BLaER1 treated with 17β-estradiol and CSF1 and Interleukin-3, amounts not matched to agents 10 nM and 100 nM (cell line): ENCODE results near the gene RALGAPA2.

Experiments used
- H3K27ac ChIP-seq, 11 experiments: shearing (Covaris generic); formaldehyde crosslinking; 2 replicates each; pipeline ENCODE4 v1.8.1; 2022
- H3K27me3 ChIP-seq, 11 experiments: shearing (Covaris generic); formaldehyde crosslinking; 2 replicates each; pipeline ENCODE4 v1.8.1; 2022
- H3K36me3 ChIP-seq, 11 experiments: shearing (Covaris generic); formaldehyde crosslinking; 2 replicates each; pipeline ENCODE4 v1.8.1; 2022
- H3K4me1 ChIP-seq, 10 experiments: shearing (Covaris generic); formaldehyde crosslinking; 2 replicates each; pipeline ENCODE4 v1.8.1; 2022
- H3K4me2 ChIP-seq, 11 experiments: shearing (Covaris generic); formaldehyde crosslinking; 2 replicates each; pipeline ENCODE4 v1.8.1; 2022
- H3K4me3 ChIP-seq, 10 experiments: shearing (Covaris generic); formaldehyde crosslinking; 2 replicates each; pipeline ENCODE4 v1.8.1; 2022
- H3K9ac ChIP-seq, 11 experiments: shearing (Covaris generic); formaldehyde crosslinking; 2 replicates each; pipeline ENCODE4 v1.8.1; 2022
- H3K9me3 ChIP-seq, 11 experiments: shearing (Covaris generic); formaldehyde crosslinking; replicated peaks in 1 of 11; 2 replicates each; pipeline ENCODE4 v1.8.1; 2022
- H4K20me1 ChIP-seq, 11 experiments: shearing (Covaris generic); formaldehyde crosslinking; 2 replicates each; pipeline ENCODE4 v1.8.1; 2022
- Cebpa-rat ChIP-seq, 11 experiments: shearing (Covaris generic); IDR thresholded peaks; 2 replicates each; pipeline ENCODE4 v1.8.1; 2022

The RALGAPA2 gene

GRCh38 chr20:20472684-20473274 is 239.7 kb downstream of the RALGAPA2 start:
- H3K9ac ChIP-seq, result no peak overlapping the region
- peaks cover 0 to 4% (median 0%) of the 10 kb centered on the region in 11 experiments; a peak in 1 of 22 replicates for H3K9me3 ChIP-seq
- peaks cover 0 to 11% (median 9%) of the 10 kb centered on the region in 10 experiments; a peak in 17 of 20 replicates for H3K4me1 ChIP-seq
- H3K27ac ChIP-seq, result no peak overlapping the region
- H3K4me3 ChIP-seq, result no peak overlapping the region
- H3K27me3 ChIP-seq, result peaks cover 13 to 27% (median 26%) of the 10 kb centered on the region in 11 experiments; a peak in 20 of 22 replicates
- no peak for TF ChIP-seq Cebpa-rat (IDR thresholded peaks at IDR 0.05)
- no peaks in the 10 kb centered on the region; a peak in 1 of 22 replicates for H4K20me1 ChIP-seq
- H3K36me3 ChIP-seq, result peaks cover 0 to 58% (median 12%) of the 10 kb centered on the region in 11 experiments; a peak in 14 of 22 replicates
- H3K4me2 ChIP-seq, result no peak overlapping the region

GRCh38 chr20:20466341-20466879 is 246.0 kb downstream of the RALGAPA2 start:
- Histone ChIP-seq H3K27ac (peak overlapping the region in 10 of 11 experiments; percentile 15 to 81 (median 70); a peak in 18 of 22 replicates), H3K9me3 (peaks cover 0 to 4% (median 0%) of the 10 kb centered on the region in 11 experiments; a peak in 1 of 22 replicates), H4K20me1 (peaks cover 0 to 16% (median 8%) of the 10 kb centered on the region in 11 experiments; a peak in 11 of 22 replicates), H3K36me3 (peaks cover 0 to 29% (median 6%) of the 10 kb centered on the region in 11 experiments; a peak in 11 of 22 replicates), H3K4me2 (peak overlapping the region; percentile 52 to 99 (median 94)), H3K9ac (peak overlapping the region in 8 of 11 experiments; percentile 22 to 63 (median 48); a peak in 14 of 22 replicates), H3K4me3 (peak overlapping the region in 3 of 10 experiments; percentile 18 to 28 (median 26); a peak in 3 of 20 replicates), H3K27me3 (peaks cover 16 to 62% (median 28%) of the 10 kb centered on the region in 11 experiments; a peak in 20 of 22 replicates), H3K4me1 (peaks cover 46 to 65% (median 52%) of the 10 kb centered on the region in 10 experiments)
- peak in 10 of 11 experiments; percentile 39 to 98 (median 96); a peak in 17 of 22 replicates for TF ChIP-seq Cebpa-rat (IDR thresholded peaks at IDR 0.05)

GRCh38 chr20:20465252-20465651 is 247.2 kb downstream of the RALGAPA2 start:
- no peak for TF ChIP-seq Cebpa-rat (IDR thresholded peaks at IDR 0.05)
- Histone ChIP-seq H3K9me3 (peaks cover 0 to 4% (median 0%) of the 10 kb centered on the region in 11 experiments; a peak in 1 of 22 replicates), H3K27me3 (peaks cover 16 to 59% (median 25%) of the 10 kb centered on the region in 11 experiments; a peak in 20 of 22 replicates), H3K4me1 (peaks cover 46 to 66% (median 52%) of the 10 kb centered on the region in 10 experiments), H4K20me1 (peaks cover 0 to 16% (median 8%) of the 10 kb centered on the region in 11 experiments; a peak in 11 of 22 replicates), H3K4me2 (peak overlapping the region; percentile 52 to 99 (median 94)), H3K9ac (peak overlapping the region in 3 of 11 experiments; percentile 52 to 61 (median 55); a peak in 3 of 22 replicates), H3K4me3 (no peak overlapping the region), H3K27ac (peak overlapping the region in 8 of 11 experiments; percentile 62 to 81 (median 73); a peak in 11 of 22 replicates), H3K36me3 (peaks cover 0 to 25% (median 6%) of the 10 kb centered on the region in 11 experiments; a peak in 11 of 22 replicates)

- H3K4me1 ChIP-seq, result peaks cover 46 to 66% (median 52%) of the 10 kb centered on the region in 10 experiments
- peaks cover 0 to 16% (median 8%) of the 10 kb centered on the region in 11 experiments; a peak in 11 of 22 replicates for H4K20me1 ChIP-seq
- H3K9ac ChIP-seq, result no peak overlapping the region
- peak overlapping the region; percentile 36 to 99 (median 86) for H3K4me2 ChIP-seq
- peak overlapping the region in 1 of 11 experiments; percentile 26; a peak in 1 of 22 replicates for H3K27ac ChIP-seq
- H3K9me3 ChIP-seq, result no peaks in the 10 kb centered on the region
- TF ChIP-seq Cebpa-rat (IDR thresholded peaks at IDR 0.05), result no peak
- H3K27me3 ChIP-seq, result peaks cover 10 to 46% (median 15%) of the 10 kb centered on the region in 11 experiments; a peak in 19 of 22 replicates
- H3K36me3 ChIP-seq, result peaks cover 0 to 20% (median 0%) of the 10 kb centered on the region in 11 experiments; a peak in 6 of 22 replicates
- no peak overlapping the region for H3K4me3 ChIP-seq
Observed at GRCh38 chr20:20463933-20464374, 248.5 kb downstream of the RALGAPA2 start.

GRCh38 chr20:20462185-20462584 is 250.3 kb downstream of the RALGAPA2 start:
- H3K4me1 ChIP-seq, result peaks cover 33 to 50% (median 42%) of the 10 kb centered on the region in 10 experiments
- no peak for TF ChIP-seq Cebpa-rat (IDR thresholded peaks at IDR 0.05)
- no peak overlapping the region for H3K9ac ChIP-seq
- H3K36me3 ChIP-seq, result peaks cover 0 to 20% (median 6%) of the 10 kb centered on the region in 11 experiments; a peak in 9 of 22 replicates
- no peaks in the 10 kb centered on the region for H3K9me3 ChIP-seq
- no peak overlapping the region for H3K27ac ChIP-seq
- H3K27me3 ChIP-seq, result peaks cover 0 to 29% (median 0%) of the 10 kb centered on the region in 11 experiments; a peak in 3 of 22 replicates
- peaks cover 0 to 19% (median 8%) of the 10 kb centered on the region in 11 experiments; a peak in 11 of 22 replicates for H4K20me1 ChIP-seq
- peak overlapping the region in 5 of 11 experiments; percentile 3 to 26 (median 14); a peak in 4 of 22 replicates for H3K4me2 ChIP-seq
- H3K4me3 ChIP-seq, result no peak overlapping the region

- Histone ChIP-seq H3K4me1 (peaks cover 27 to 43% (median 35%) of the 10 kb centered on the region in 10 experiments), H3K4me2 (peak overlapping the region in 4 of 11 experiments; percentile 3 to 26 (median 10); a peak in 3 of 22 replicates), H3K9ac (no peak overlapping the region), H3K4me3 (no peak overlapping the region), H3K27me3 (peaks cover 0 to 29% (median 0%) of the 10 kb centered on the region in 11 experiments; a peak in 3 of 22 replicates), H4K20me1 (peaks cover 0 to 19% (median 8%) of the 10 kb centered on the region in 11 experiments; a peak in 11 of 22 replicates), H3K27ac (no peak overlapping the region), H3K36me3 (peaks cover 0 to 24% (median 6%) of the 10 kb centered on the region in 11 experiments; a peak in 9 of 22 replicates), H3K9me3 (no peaks in the 10 kb centered on the region)
- TF ChIP-seq Cebpa-rat (IDR thresholded peaks at IDR 0.05), result no peak
Observed at GRCh38 chr20:20461551-20461950, 250.9 kb downstream of the RALGAPA2 start.

GRCh38 chr20:20459726-20460125 is 252.7 kb downstream of the RALGAPA2 start:
- Histone ChIP-seq H3K4me1 (peaks cover 10 to 25% (median 17%) of the 10 kb centered on the region in 10 experiments), H3K27me3 (peaks cover 0 to 29% (median 0%) of the 10 kb centered on the region in 11 experiments; a peak in 3 of 22 replicates)
- no peak for TF ChIP-seq Cebpa-rat (IDR thresholded peaks at IDR 0.05)

GRCh38 chr20:20457392-20458126 is 254.9 kb downstream of the RALGAPA2 start:
- H3K27ac ChIP-seq, result no peak overlapping the region

More at GRCh38 chr20:20459726-20460125, 252.7 kb downstream of the RALGAPA2 start:
- Histone ChIP-seq H3K9ac (no peak overlapping the region), H3K9me3 (no peaks in the 10 kb centered on the region), H4K20me1 (peaks cover 0 to 5% (median 0%) of the 10 kb centered on the region in 11 experiments; a peak in 1 of 22 replicates), H3K4me2 (no peak overlapping the region), H3K27ac (no peak overlapping the region), H3K36me3 (peaks cover 0 to 29% (median 6%) of the 10 kb centered on the region in 11 experiments; a peak in 9 of 22 replicates), H3K4me3 (no peak overlapping the region)

More at GRCh38 chr20:20457392-20458126, 254.9 kb downstream of the RALGAPA2 start:
- Histone ChIP-seq H3K27me3 (peaks cover 0 to 11% (median 0%) of the 10 kb centered on the region in 11 experiments; a peak in 3 of 22 replicates), H4K20me1 (peaks cover 0 to 5% (median 0%) of the 10 kb centered on the region in 11 experiments; a peak in 1 of 22 replicates), H3K4me3 (no peak overlapping the region), H3K9ac (no peak overlapping the region), H3K4me2 (no peak overlapping the region), H3K9me3 (no peaks in the 10 kb centered on the region), H3K36me3 (peaks cover 0 to 31% (median 9%) of the 10 kb centered on the region in 11 experiments; a peak in 9 of 22 replicates), H3K4me1 (peaks cover 9 to 22% (median 12%) of the 10 kb centered on the region in 10 experiments)
- no peak for TF ChIP-seq Cebpa-rat (IDR thresholded peaks at IDR 0.05)
